HepG2 (cell line): Measurements from ENCODE around the gene CCDC77. TPM values are rescaled to one million over a fixed set of nuclear protein-coding genes. Genes with fewer than 3 reads are reported as not detected.

Source experiments
- ATAC-seq: fragments of 200-7000 bp; cut with Tn5 transposase; 3 replicates; pipeline ENCODE4 v1.9.1; 2020; ENCODE audit warnings: mild to moderate bottlenecking, moderate library complexity
- BruUV-seq: library from RNA; stranded (reverse); fragments of 400-500 nt; replicated peaks from 2 replicates; lab custom pipeline; 2021; lab: Mats Ljungman, UMichigan
- CTCF ChIA-PET: fragments of 300-600 bp; formaldehyde crosslinking; extraction: SDS; loops from one replicate; lab custom pipeline; 2021; ENCODE audit warnings: low total read pairs, inconsistent platforms, low intra/inter-chr PET ratio; lab: Yijun Ruan, JAX
- POLR2A ChIA-PET: fragments of 350-600 bp; sonication (Branson Sonifier 250); formaldehyde crosslinking; loops from one replicate; lab custom pipeline; 2020; ENCODE audit warnings: antibody characterized with exemption, inconsistent platforms; lab: Yijun Ruan, JAX
- DNase-seq: peaks from one replicate; pipeline ENCODE4 v3.0.0-alpha.2; 2015; ENCODE audit warnings: low spot score
- FAIRE-seq: peaks from 3 replicates; lab custom pipeline; 2011; peaks lifted over from hg19 to GRCh38; lab: Jason Lieb, UNC
- H2AFZ ChIP-seq: one replicate; pipeline ENCODE4 v1.6.1; 2011; ENCODE audit warnings: low read length, inconsistent platforms
- H3K27ac ChIP-seq: fragments of 300-600 bp; 3 replicates; pipeline ENCODE4 v1.8.0; 2011; ENCODE audit warnings: mixed run types, mild to moderate bottlenecking, mixed read lengths, low read length, inconsistent platforms; ENCODE audit not compliant: insufficient read depth; ENCODE audit errors: extremely low read length
- H3K27me3 ChIP-seq, 2 experiments: fragments of 200-600 bp in 1 of 2; 2 replicates in 1 of 2; 3 replicates in 1 of 2; pipeline versions ENCODE4 v1.6.0 to v1.8.0; 2011; ENCODE audit warnings: low read length in 2 of 2, mild to moderate bottlenecking in 2 of 2, moderate library complexity in 2 of 2, inconsistent platforms in 1 of 2; ENCODE audit not compliant: insufficient read depth in 2 of 2, control insufficient read depth in 1 of 2
- H3K36me3 ChIP-seq, 2 experiments: fragments of 200-600 bp in 1 of 2; replicated peaks in 1 of 2; 2 replicates in 1 of 2; 3 replicates in 1 of 2; pipeline versions ENCODE4 v1.5.1 to v1.8.0; 2011; ENCODE audit warnings: low read length in 2 of 2, inconsistent platforms in 1 of 2; ENCODE audit not compliant: insufficient read depth in 2 of 2, control insufficient read depth in 1 of 2
- H3K4me1 ChIP-seq: 2 replicates; pipeline ENCODE4 v1.5.1; 2012; ENCODE audit warnings: low read length, inconsistent platforms; ENCODE audit not compliant: insufficient read depth
- H3K4me2 ChIP-seq: 2 replicates; pipeline ENCODE4 v1.6.0; 2011; ENCODE audit warnings: low read depth, low read length, inconsistent platforms
- H3K4me3 ChIP-seq, 3 experiments: fragments of 200-600 bp in 1 of 3; sonication (generic), shearing (Covaris generic) in 1 of 3; replicated peaks in 1 of 3; 2 replicates each; pipeline ENCODE4 v1.5.1; 2011 to 2016; ENCODE audit warnings: low read length in 3 of 3, inconsistent platforms in 2 of 3, low read depth in 2 of 3, mild to moderate bottlenecking in 2 of 3, control low read depth in 1 of 3, mixed read lengths in 1 of 3; ENCODE audit not compliant: insufficient read depth in 1 of 3
- H3K79me2 ChIP-seq: one replicate; pipeline ENCODE4 v1.6.1; 2011; ENCODE audit warnings: low read length, inconsistent platforms; ENCODE audit not compliant: insufficient read depth
- H3K9ac ChIP-seq: 2 replicates; pipeline ENCODE4 v1.6.0; 2011; ENCODE audit warnings: mild to moderate bottlenecking, low read depth, low read length, inconsistent platforms; ENCODE audit not compliant: insufficient read depth
- H3K9me3 ChIP-seq: 2 replicates; pipeline ENCODE4 v1.5.1; 2012; ENCODE audit warnings: mild to moderate bottlenecking, low read length
- H4K20me1 ChIP-seq: 2 replicates; pipeline ENCODE4 v1.6.0; 2011; ENCODE audit warnings: inconsistent platforms, mild to moderate bottlenecking, low read length, moderate library complexity; ENCODE audit not compliant: insufficient read depth
- IRF2 ChIP-seq: IDR thresholded peaks from 2 replicates; pipeline ENCODE4 v1.6.1; 2018; ENCODE audit warnings: missing genetic modification reagents, missing compliant biosample characterization
- KAT8 ChIP-seq: IDR thresholded peaks from 2 replicates; pipeline ENCODE4 v1.6.1; 2016; ENCODE audit warnings: missing genetic modification reagents, missing compliant biosample characterization
- NFIB ChIP-seq: sonication (generic); formaldehyde crosslinking; IDR thresholded peaks from 2 replicates; pipeline ENCODE4 v1.9.0; 2021; ENCODE audit warnings: missing genetic modification reagents, mild to moderate bottlenecking, borderline replicate concordance
- NFIC ChIP-seq: IDR thresholded peaks from 2 replicates; pipeline ENCODE4 v1.6.1; 2012; ENCODE audit warnings: mild to moderate bottlenecking, low read length, inconsistent platforms
- TOE1 ChIP-seq: sonication (generic); formaldehyde crosslinking; IDR thresholded peaks from 2 replicates; pipeline ENCODE4 v1.4.0; 2020; ENCODE audit warnings: mild to moderate bottlenecking, missing genetic modification reagents
- ZNF235 ChIP-seq: sonication (generic); formaldehyde crosslinking; IDR thresholded peaks from 2 replicates; pipeline ENCODE4 v1.8.1; 2023; ENCODE audit warnings: mild to moderate bottlenecking, missing genetic modification reagents, borderline replicate concordance
- ZNF33B ChIP-seq: sonication (generic); formaldehyde crosslinking; IDR thresholded peaks from 2 replicates; pipeline ENCODE4 v1.5.1; 2020; ENCODE audit warnings: mild to moderate bottlenecking, missing genetic modification reagents
- ZNF460 ChIP-seq: sonication (generic); formaldehyde crosslinking; IDR thresholded peaks from 2 replicates; pipeline ENCODE4 v1.5.1; 2020; ENCODE audit warnings: missing genetic modification reagents, mild to moderate bottlenecking, borderline replicate concordance
- ZNF549 ChIP-seq: sonication (generic); formaldehyde crosslinking; IDR thresholded peaks from 2 replicates; pipeline ENCODE4 v1.5.0; 2020; ENCODE audit warnings: missing genetic modification reagents
- ZNF772 ChIP-seq: sonication (generic); formaldehyde crosslinking; IDR thresholded peaks from 2 replicates; pipeline ENCODE4 v1.5.0; 2020; ENCODE audit warnings: mild to moderate bottlenecking, missing genetic modification reagents
- ZNF773 ChIP-seq: sonication (generic); formaldehyde crosslinking; IDR thresholded peaks from 2 replicates; pipeline ENCODE4 v1.4.0; 2020; ENCODE audit warnings: missing genetic modification reagents, borderline replicate concordance
- WGBS: methylation state at CpG from one replicate; pipeline ENCODE4 v1.1.6; 2017; ENCODE audit warnings: low lambda C conversion rate; 5-methylcytosine and 5-hydroxymethylcytosine counted together
- in situ Hi-C: cut with HindIII; loops from 2 replicates; pipeline ENCODE4 v1.10.0; 2017; ENCODE audit warnings: low pct_unique_long_range_greater_than_20kb; ENCODE audit not compliant: extremely low pct_ligation_motif_present
- intact Hi-C: fragments of 100-400 bp; cut with micrococcal nuclease; formaldehyde crosslinking; loops from one replicate; pipeline ENCODE4 v1.10.0; 2022; ENCODE audit not compliant: unreplicated experiment
- polyA plus RNA-seq, 8 experiments: library from polyadenylated mRNA; depleted of rRNA in 3 of 8; stranded (reverse) in 7 of 8; unstranded in 1 of 8; fragments of >200 nt; fragmentation: Illumina TruSeq in 4 of 8; extraction: Trizol in 4 of 8; gene quantifications; 2 replicates each; pipeline versions ENCODE4 v1.2.1 to v1.2.3, GENCODE V29; 2011 to 2016; ENCODE audit warnings: low read depth in 4 of 8, missing spikeins in 1 of 8, mixed read lengths in 1 of 8; ENCODE audit not compliant: insufficient read depth in 1 of 8
- total RNA-seq, 5 experiments: library from RNA; depleted of rRNA; stranded (reverse); fragments of >200 nt; fragmentation: Illumina TruSeq; extraction: Trizol; gene quantifications; 2 replicates each; pipeline ENCODE4 v1.2.3, GENCODE V29; 2016; ENCODE audit warnings: low read depth in 1 of 5
- TF ChIP-seq, protein P1 (sequence below): sonication (generic); formaldehyde crosslinking; IDR thresholded peaks from 2 replicates; pipeline ENCODE4 v1.4.0; 2020; ENCODE audit warnings: mild to moderate bottlenecking, missing genetic modification reagents
- TF ChIP-seq, protein P2 (sequence below): sonication (generic); formaldehyde crosslinking; IDR thresholded peaks from 2 replicates; pipeline ENCODE4 v1.5.0; 2020; ENCODE audit warnings: missing genetic modification reagents, mild to moderate bottlenecking, borderline replicate concordance
- TF ChIP-seq, protein P3 (sequence below): sonication (generic); formaldehyde crosslinking; IDR thresholded peaks from 2 replicates; pipeline ENCODE4 v1.5.0; 2020; ENCODE audit warnings: mild to moderate bottlenecking, low read depth, missing genetic modification reagents, borderline replicate concordance
- TF ChIP-seq, protein P4 (sequence below): sonication (generic); formaldehyde crosslinking; IDR thresholded peaks from 2 replicates; pipeline ENCODE4; 2020; ENCODE audit warnings: missing genetic modification reagents, mild to moderate bottlenecking, borderline replicate concordance

CCDC77 gene
- total and polyA plus RNA-seq, 2 of the 13 experiments (the other 11 are each of a cell fraction or from before 2014, with no cell fraction given), result 6.4 to 16.4 TPM

DNA sequence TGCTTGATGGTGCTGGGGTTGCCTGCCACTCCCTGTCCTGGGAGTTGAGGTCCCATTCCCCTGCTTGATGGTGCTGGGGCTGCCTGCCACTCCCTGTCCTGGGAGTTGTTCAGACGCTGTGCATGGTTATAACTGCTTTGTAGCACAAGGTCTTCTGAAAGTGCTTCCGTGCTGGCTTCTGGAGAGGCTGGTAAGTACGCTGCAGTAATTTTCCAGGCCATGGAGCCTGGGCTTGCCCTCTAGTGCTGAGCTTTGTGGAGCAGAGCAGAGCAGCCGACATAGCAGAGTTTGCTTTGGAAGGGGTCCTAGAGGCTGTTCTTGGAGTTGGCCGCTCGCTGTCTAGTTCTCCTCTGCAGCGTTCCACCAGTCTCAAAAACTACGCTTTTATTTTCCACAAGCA is 64.6 kb downstream of the CCDC77 start:
- Histone ChIP-seq H3K36me3 (no peaks in the 10 kb centered on the region), H3K4me1 (peaks cover 14% of the 10 kb centered on the region), H3K4me2 (no peak overlapping the region), H3K9ac (no peak overlapping the region), H3K79me2 (no peaks in the 10 kb centered on the region), H3K27ac (no peak overlapping the region), H3K9me3 (no peaks in the 10 kb centered on the region), H2AFZ (no peak overlapping the region), H4K20me1 (no peaks in the 10 kb centered on the region), H3K4me3 (no peak overlapping the region), H3K27me3 (peaks cover 4 to 14% of the 10 kb centered on the region in 2 experiments)
- FAIRE-seq (no peak), ATAC-seq (peak; percentile 35; the same call in 2 of the 3 replicates), DNase-seq (no peak)
- 85% methylated on average over 6 of the region's 8 CpGs for WGBS
- ChIA-PET POLR2A (no interaction called here), CTCF (interaction anchor here (1.4 kb wide), 1 partner anchor 13 kb away, joined by 3 read pairs; no protein-coding TSS in a partner anchor)
- intact Hi-C loops, result no loop called here
- BruUV-seq, result no TSS peak
- in situ Hi-C loops, result no loop called here
- TF ChIP-seq NFIB, result no peak
- no peak for TF ChIP-seq NFIC
- no peak for TF ChIP-seq ZNF772 (CRISPR knock-in tag)
- TF ChIP-seq ZNF549, result no peak
- TF ChIP-seq, all 625 proteins: peak for 0

DNA sequence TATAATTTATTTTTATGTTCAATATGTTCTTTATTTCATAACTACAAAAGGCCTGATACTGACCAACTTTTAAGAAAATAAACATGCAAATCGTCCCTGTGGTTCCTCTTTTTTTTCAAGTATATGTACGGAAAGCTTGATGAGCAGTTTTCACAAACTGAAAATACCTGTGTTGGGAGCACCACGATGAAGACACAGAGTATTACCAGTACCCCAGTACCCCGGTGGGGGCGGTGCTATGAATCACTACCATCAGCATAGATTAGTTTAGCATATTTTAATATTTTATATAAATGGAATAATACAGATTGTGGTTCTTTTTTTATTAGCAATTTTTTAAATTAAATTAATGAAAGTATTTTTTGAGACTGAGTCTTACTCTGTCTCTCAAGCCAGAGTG is 65.3 kb downstream of the CCDC77 start:
- no peaks in the 10 kb centered on the region for H3K79me2 ChIP-seq
- no peak overlapping the region for H3K27ac ChIP-seq
- in situ Hi-C loops, result no loop called here
- no peak for ATAC-seq
- H3K9ac ChIP-seq, result no peak overlapping the region
- WGBS, result 83% methylated on average over 5 of the region's 5 CpGs
- H3K4me2 ChIP-seq, result no peak overlapping the region
- no peaks in the 10 kb centered on the region for H3K9me3 ChIP-seq
- no peak overlapping the region for H3K4me3 ChIP-seq
- FAIRE-seq, result no peak
- peaks cover 4 to 7% of the 10 kb centered on the region in 2 experiments; a peak in 4 of 5 replicates for H3K27me3 ChIP-seq
- no peaks in the 10 kb centered on the region for H4K20me1 ChIP-seq
- no peak for DNase-seq
- ChIA-PET CTCF (no interaction called here), POLR2A (no interaction called here)
- intact Hi-C loops, result no loop called here
- BruUV-seq, result no TSS peak
- H2AFZ ChIP-seq, result no peak overlapping the region
- H3K4me1 ChIP-seq, result peaks cover 9% of the 10 kb centered on the region
- H3K36me3 ChIP-seq, result no peaks in the 10 kb centered on the region
- TF ChIP-seq KAT8, result no peak
- no peak for TF ChIP-seq ZNF460 (CRISPR knock-in tag)
- no peak for TF ChIP-seq ZNF33B (CRISPR knock-in tag)
- TF ChIP-seq, protein P1, sequence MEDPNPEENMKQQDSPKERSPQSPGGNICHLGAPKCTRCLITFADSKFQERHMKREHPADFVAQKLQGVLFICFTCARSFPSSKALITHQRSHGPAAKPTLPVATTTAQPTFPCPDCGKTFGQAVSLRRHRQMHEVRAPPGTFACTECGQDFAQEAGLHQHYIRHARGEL (CRISPR knock-in tag), result no peak
- TF ChIP-seq TOE1 (CRISPR knock-in tag), result no peak
- no peak for TF ChIP-seq IRF2 (CRISPR knock-in tag)
- TF ChIP-seq, protein P2, sequence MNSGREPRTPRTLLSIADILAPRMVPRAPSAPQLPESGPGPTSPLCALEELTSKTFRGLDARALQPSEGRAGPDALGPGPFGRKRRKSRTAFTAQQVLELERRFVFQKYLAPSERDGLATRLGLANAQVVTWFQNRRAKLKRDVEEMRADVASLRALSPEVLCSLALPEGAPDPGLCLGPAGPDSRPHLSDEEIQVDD, result no peak
- TF ChIP-seq, protein P3, sequence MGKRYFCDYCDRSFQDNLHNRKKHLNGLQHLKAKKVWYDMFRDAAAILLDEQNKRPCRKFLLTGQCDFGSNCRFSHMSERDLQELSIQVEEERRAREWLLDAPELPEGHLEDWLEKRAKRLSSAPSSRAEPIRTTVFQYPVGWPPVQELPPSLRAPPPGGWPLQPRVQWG (CRISPR knock-in tag), result no peak
- TF ChIP-seq, protein P4, sequence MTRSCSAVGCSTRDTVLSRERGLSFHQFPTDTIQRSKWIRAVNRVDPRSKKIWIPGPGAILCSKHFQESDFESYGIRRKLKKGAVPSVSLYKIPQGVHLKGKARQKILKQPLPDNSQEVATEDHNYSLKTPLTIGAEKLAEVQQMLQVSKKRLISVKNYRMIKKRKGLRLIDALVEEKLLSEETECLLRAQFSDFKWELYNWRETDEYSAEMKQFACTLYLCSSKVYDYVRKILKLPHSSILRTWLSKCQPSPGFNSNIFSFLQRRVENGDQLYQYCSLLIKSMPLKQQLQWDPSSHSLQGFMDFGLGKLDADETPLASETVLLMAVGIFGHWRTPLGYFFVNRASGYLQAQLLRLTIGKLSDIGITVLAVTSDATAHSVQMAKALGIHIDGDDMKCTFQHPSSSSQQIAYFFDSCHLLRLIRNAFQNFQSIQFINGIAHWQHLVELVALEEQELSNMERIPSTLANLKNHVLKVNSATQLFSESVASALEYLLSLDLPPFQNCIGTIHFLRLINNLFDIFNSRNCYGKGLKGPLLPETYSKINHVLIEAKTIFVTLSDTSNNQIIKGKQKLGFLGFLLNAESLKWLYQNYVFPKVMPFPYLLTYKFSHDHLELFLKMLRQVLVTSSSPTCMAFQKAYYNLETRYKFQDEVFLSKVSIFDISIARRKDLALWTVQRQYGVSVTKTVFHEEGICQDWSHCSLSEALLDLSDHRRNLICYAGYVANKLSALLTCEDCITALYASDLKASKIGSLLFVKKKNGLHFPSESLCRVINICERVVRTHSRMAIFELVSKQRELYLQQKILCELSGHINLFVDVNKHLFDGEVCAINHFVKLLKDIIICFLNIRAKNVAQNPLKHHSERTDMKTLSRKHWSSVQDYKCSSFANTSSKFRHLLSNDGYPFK, result no peak
- no peak for TF ChIP-seq ZNF235 (CRISPR knock-in tag)
- TF ChIP-seq ZNF773 (CRISPR knock-in tag), result no peak
